ENCODE data around the gene CFAP74.

GRCh38 chr1:1901641-1902294 is 101.8 kb downstream of the CFAP74 start:
- TF ChIP-seq RCOR1 (IDR thresholded peaks at IDR 0.05; ENCODE audit: insufficient replicate concordance, low read length) (no peak), MXI1 (IDR thresholded peaks at IDR 0.05; ENCODE audit: borderline replicate concordance, low read depth, low read length) (no peak)
